Chondrocyte (in vitro differentiated cells): ENCODE measurements around the gene HAPLN2. TPM values are rescaled to one million over a fixed set of nuclear protein-coding genes. Genes with fewer than 3 reads are reported as not detected.

Experiments
- DNase-seq: peaks from one replicate; pipeline ENCODE4 v3.0.0; 2021; ENCODE audit warnings: mixed read lengths, low spot score
- H3K27ac Mint-ChIP-seq: one replicate; pipeline ENCODE4 v1.8.0; 2021; ENCODE audit warnings: mild to moderate bottlenecking, moderate library complexity, mixed read lengths; ENCODE audit not compliant: unreplicated experiment
- H3K27me3 Mint-ChIP-seq: 2 replicates; pipeline ENCODE4 v1.8.0; 2021; ENCODE audit warnings: low read depth, mixed read lengths
- H3K36me3 Mint-ChIP-seq: 2 replicates; pipeline ENCODE4 v1.8.0; 2021; ENCODE audit warnings: low read depth, mixed read lengths
- H3K4me1 Mint-ChIP-seq: 2 replicates; pipeline ENCODE4 v1.8.0; 2021; ENCODE audit warnings: low read depth, mild to moderate bottlenecking, mixed read lengths
- H3K4me3 Mint-ChIP-seq: one replicate; pipeline ENCODE4 v1.8.0; 2021; ENCODE audit warnings: mild to moderate bottlenecking, moderate library complexity, mixed read lengths; ENCODE audit not compliant: unreplicated experiment
- H3K9me3 Mint-ChIP-seq: 2 replicates; pipeline ENCODE4 v1.8.0; 2021; ENCODE audit warnings: low read depth, mixed read lengths
- total RNA-seq: library from RNA; stranded (reverse); gene quantifications from 3 replicates; pipeline ENCODE4 v1.2.1, GENCODE V29; 2021
- TF ChIP-seq, protein P1 (sequence below): fragments of 200-600 bp; sonication (generic); IDR thresholded peaks from 2 replicates; pipeline ENCODE4 v1.5.0; 2021; ENCODE audit warnings: antibody characterized with exemption, mild to moderate bottlenecking, moderate library complexity

Gene HAPLN2
- total RNA-seq, 1 donor from 2014 or later, result not detected

DNA sequence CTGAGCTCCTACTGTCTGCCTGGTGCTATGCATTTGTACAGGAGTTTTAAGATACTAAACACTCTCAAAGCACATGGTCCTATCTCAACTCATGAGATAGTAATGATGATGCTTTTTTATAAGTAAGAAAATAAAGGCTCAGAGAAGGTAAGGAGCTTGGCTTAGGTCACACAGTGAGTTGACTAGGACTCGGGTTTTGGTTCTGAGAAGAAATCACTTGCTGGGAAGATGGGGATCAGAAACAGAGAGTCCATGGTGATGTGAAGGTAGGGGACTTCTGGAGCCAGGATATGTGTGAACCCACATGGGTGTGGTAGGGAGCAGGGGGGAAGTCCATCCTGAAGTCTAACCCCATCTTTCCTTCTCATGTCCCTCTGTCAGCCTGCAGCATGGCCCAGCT lies 26.5 kb downstream of the HAPLN2 start:
- Mint-ChIP-seq H3K4me1 (peaks cover 11% of the 10 kb centered on the region), H3K9me3 (no peaks in the 10 kb centered on the region), H3K4me3 (no peak overlapping the region), H3K27me3 (peaks cover 67% of the 10 kb centered on the region), H3K36me3 (peaks cover 2% of the 10 kb centered on the region), H3K27ac (no peak overlapping the region)
- TF ChIP-seq, protein P1, sequence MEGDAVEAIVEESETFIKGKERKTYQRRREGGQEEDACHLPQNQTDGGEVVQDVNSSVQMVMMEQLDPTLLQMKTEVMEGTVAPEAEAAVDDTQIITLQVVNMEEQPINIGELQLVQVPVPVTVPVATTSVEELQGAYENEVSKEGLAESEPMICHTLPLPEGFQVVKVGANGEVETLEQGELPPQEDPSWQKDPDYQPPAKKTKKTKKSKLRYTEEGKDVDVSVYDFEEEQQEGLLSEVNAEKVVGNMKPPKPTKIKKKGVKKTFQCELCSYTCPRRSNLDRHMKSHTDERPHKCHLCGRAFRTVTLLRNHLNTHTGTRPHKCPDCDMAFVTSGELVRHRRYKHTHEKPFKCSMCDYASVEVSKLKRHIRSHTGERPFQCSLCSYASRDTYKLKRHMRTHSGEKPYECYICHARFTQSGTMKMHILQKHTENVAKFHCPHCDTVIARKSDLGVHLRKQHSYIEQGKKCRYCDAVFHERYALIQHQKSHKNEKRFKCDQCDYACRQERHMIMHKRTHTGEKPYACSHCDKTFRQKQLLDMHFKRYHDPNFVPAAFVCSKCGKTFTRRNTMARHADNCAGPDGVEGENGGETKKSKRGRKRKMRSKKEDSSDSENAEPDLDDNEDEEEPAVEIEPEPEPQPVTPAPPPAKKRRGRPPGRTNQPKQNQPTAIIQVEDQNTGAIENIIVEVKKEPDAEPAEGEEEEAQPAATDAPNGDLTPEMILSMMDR, result no peak
- no peak for DNase-seq

DNA sequence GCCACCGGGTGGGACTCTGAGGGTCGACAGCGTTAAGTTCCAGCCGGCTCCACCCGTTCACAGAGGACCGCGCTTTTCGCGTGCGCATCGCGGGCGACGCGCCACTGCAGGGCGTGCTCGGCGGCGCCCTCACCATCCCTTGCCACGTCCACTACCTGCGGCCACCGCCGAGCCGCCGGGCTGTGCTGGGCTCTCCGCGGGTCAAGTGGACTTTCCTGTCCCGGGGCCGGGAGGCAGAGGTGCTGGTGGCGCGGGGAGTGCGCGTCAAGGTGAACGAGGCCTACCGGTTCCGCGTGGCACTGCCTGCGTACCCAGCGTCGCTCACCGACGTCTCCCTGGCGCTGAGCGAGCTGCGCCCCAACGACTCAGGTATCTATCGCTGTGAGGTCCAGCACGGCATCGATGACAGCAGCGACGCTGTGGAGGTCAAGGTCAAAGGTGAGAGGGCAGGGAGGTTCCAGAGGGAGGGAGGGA lies 27.6 kb downstream of the HAPLN2 start:
- Mint-ChIP-seq H3K4me3 (no peak overlapping the region), H3K27me3 (peaks cover 63% of the 10 kb centered on the region), H3K36me3 (peaks cover 2% of the 10 kb centered on the region), H3K4me1 (peaks cover 7% of the 10 kb centered on the region), H3K9me3 (no peaks in the 10 kb centered on the region), H3K27ac (no peak overlapping the region)
- no peak for DNase-seq
- TF ChIP-seq, protein P1, result no peak

DNA sequence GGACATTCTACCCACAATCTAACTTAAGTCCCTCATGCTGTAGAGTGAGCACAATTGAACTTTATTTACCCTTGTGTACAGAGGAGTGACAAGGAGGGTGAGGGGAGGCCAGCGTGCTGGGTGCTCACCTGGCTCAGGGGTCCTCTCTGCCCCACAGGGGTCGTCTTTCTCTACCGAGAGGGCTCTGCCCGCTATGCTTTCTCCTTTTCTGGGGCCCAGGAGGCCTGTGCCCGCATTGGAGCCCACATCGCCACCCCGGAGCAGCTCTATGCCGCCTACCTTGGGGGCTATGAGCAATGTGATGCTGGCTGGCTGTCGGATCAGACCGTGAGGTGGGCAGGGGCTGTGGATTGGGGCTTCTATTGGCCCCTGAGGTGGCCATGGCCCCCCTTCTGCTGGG lies 28.1 kb downstream of the HAPLN2 start:
- peaks cover 2% of the 10 kb centered on the region for H3K36me3 Mint-ChIP-seq
- no peaks in the 10 kb centered on the region for H3K9me3 Mint-ChIP-seq
- peaks cover 66% of the 10 kb centered on the region for H3K27me3 Mint-ChIP-seq
- peaks cover 6% of the 10 kb centered on the region for H3K4me1 Mint-ChIP-seq
- DNase-seq, result no peak
- H3K4me3 Mint-ChIP-seq, result no peak overlapping the region
- H3K27ac Mint-ChIP-seq, result no peak overlapping the region
- TF ChIP-seq, protein P1, result no peak

DNA sequence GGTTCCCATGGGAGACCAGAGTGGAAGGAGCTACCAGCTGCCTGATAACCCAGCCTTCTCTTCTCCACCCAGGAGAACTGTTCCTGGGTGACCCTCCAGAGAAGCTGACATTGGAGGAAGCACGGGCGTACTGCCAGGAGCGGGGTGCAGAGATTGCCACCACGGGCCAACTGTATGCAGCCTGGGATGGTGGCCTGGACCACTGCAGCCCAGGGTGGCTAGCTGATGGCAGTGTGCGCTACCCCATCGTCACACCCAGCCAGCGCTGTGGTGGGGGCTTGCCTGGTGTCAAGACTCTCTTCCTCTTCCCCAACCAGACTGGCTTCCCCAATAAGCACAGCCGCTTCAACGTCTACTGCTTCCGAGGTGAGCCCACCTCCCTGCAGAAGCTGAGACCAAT lies 29.3 kb downstream of the HAPLN2 start:
- TF ChIP-seq, protein P1, result no peak
- Mint-ChIP-seq H3K9me3 (no peaks in the 10 kb centered on the region), H3K4me1 (no peaks in the 10 kb centered on the region), H3K36me3 (peaks cover 2% of the 10 kb centered on the region), H3K27ac (no peak overlapping the region), H3K4me3 (no peak overlapping the region), H3K27me3 (peaks cover 64% of the 10 kb centered on the region)
- no peak for DNase-seq

DNA sequence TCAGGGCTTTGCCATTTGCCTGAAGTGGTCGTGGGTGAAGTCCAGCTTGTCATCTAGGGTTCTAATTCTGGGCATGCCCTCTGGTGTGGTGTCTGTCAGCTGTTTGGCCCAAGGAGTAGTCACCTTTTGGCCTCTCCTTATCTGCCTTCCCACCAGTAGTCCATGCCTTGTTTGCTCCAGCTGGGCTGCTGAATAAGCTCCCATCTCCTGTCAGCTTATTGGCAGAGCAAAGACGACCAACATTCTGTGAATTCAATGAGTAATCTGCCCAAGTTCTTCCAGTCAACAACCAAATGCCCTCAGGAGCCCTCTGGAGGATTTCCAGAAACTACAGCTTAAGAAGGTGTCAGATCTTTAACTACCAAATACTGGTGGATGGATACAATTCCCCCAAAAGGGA lies 29.7 kb downstream of the HAPLN2 start:
- Mint-ChIP-seq H3K4me3 (no peak overlapping the region), H3K27ac (no peak overlapping the region), H3K4me1 (no peaks in the 10 kb centered on the region), H3K27me3 (peaks cover 66% of the 10 kb centered on the region), H3K9me3 (no peaks in the 10 kb centered on the region), H3K36me3 (no peaks in the 10 kb centered on the region)
- no peak for DNase-seq
- TF ChIP-seq, protein P1, result no peak
